ENCODE results near the gene MAP4K2. TPM values are rescaled to one million over a fixed set of nuclear protein-coding genes. Genes with fewer than 3 reads are reported as not detected.

Gene MAP4K2
- total RNA-seq, 1 donor from 2014 or later = 14.0 TPM

DNA sequence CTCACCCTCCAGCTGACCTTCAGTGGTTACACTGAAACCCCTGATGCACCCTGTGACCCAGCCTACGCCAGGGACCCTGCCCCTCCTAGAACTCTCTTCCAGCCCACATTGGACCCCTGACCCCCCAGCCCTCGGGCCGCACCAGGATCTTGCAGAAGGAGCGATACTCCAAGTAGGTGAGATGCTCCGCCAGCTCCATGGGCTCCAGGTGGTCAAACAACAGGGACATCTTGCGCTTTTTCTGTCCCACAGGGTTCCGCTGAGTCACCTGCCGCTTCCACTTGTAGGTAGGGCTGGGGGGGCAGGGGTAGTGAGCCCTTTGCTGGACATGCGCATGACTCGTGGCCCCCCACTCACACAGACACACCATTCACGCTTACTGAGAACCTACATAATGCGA is 63.1 kb downstream of the MAP4K2 start:
- DNase-seq (ENCODE audit: low spot score) = no peak

DNA sequence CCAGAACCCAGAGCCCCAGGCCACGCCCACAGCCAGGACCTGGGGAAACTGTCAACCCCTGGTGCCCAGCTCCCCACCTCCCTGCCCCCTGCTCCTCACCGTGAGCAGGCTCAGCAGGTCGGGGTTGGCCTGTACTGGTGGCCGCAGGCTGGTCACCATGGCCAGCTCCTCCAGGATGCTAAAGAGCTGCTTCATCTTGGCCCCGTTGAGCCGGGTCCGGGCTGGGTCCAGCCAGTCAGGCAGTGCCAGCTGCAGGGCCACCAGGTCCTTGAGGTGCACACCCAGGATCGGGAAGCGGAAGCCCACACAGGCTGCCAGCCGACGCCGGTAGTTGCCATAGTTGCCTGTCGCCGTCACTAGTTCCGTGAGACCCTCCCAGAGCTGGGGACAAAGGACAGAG is 66.4 kb downstream of the MAP4K2 start:
- DNase-seq (ENCODE audit: low spot score) = no peak

DNA sequence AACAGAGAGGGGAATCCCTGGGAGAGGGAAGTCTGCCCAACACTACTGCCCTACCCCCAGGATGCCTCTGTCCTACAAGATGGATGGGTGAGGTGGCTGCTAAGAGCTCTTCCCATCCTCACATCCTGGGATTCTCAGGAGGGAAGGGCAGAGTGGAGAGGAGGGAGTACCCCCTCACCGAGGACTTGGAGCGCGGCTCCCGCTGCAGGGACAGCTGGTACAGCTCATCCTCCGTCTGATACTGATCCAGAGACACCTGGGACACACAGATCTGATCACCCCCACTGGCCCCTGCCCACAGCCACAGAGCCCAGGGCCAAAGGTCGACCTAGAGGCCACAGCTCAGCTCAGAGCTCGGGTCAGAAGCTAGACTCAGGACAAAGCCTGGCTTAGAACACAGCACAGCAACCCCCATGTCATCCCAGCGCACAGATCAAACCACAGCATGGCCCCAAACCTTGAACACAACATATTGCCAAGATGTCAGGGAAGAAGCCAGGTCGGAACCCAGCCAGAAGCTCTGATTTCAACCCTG is 67.2 kb downstream of the MAP4K2 start:
- no peak for DNase-seq (ENCODE audit: low spot score)

Other genes starting within 250 kb of the MAP4K2 start
- gene SLC22A11, start 247.3 kb downstream of the MAP4K2 start, total RNA-seq = 0.44 TPM
- not detected for gene SLC22A12, start 212.0 kb downstream of the MAP4K2 start, total RNA-seq
- gene NRXN2, start 80.0 kb downstream of the MAP4K2 start, total RNA-seq = 11.6 TPM
- gene RASGRP2, start 59.1 kb downstream of the MAP4K2 start, total RNA-seq = 23.3 TPM
- 11.4 TPM for gene PYGM, start 43.2 kb downstream of the MAP4K2 start, total RNA-seq
- 391 TPM for gene SF1, start 24.7 kb downstream of the MAP4K2 start, total RNA-seq
- 18.7 TPM for gene MEN1, start 7.3 kb upstream of the MAP4K2 start, total RNA-seq
- 28.5 TPM for gene CDC42BPG, start 41.4 kb upstream of the MAP4K2 start, total RNA-seq
- 47.3 TPM for gene EHD1, start 75.4 kb upstream of the MAP4K2 start, total RNA-seq
- gene ATG2A, start 114.0 kb upstream of the MAP4K2 start, total RNA-seq = 27.9 TPM
- 18.9 TPM for gene PPP2R5B, start 121.5 kb upstream of the MAP4K2 start, total RNA-seq
- not detected for gene GPHA2, start 132.7 kb upstream of the MAP4K2 start, total RNA-seq
- gene MAJIN, start 168.9 kb upstream of the MAP4K2 start, total RNA-seq = not detected
- 4.6 TPM for gene BATF2, start 193.8 kb upstream of the MAP4K2 start, total RNA-seq
- gene ARL2, start 210.9 kb upstream of the MAP4K2 start, total RNA-seq = 78.1 TPM
- gene SNX15, start 224.2 kb upstream of the MAP4K2 start, total RNA-seq = 17.6 TPM
- gene SAC3D1, start 238.0 kb upstream of the MAP4K2 start, total RNA-seq = 4.5 TPM